HG03066 (cell line): Measurements from ENCODE around the gene SOX5.
"Not testable (repeated sequence)": the region's sequence is repeated elsewhere in the genome, so short reads cannot be mapped to it uniquely, and the experiment has no call there.

Experiments
- ATAC-seq: cut with Tn5 transposase; IDR thresholded peaks from one replicate; pipeline ENCODE4 v1.9.1; 2021; ENCODE audit warnings: low read depth; ENCODE audit not compliant: unreplicated experiment

The SOX5 gene

DNA sequence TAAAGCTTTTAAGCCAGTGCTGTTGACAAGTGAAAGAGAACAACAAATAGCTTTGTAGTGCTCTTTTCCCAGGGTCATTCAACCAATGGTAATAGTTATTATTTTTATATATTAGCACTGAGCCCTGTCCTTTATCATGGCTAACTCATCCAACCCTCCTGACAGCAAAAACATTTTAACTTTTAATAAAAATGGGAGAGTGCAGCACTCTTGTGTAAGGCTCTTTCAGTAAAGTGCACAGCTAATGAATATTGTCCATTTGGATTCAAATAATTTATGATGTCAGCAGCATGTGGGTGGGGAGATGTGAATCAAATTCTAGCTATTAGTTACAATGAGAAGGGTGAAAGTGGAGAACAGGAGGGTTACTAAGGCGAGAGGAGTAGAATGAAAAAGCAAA, 185.7 kb downstream of the SOX5 start:
- ATAC-seq: no peak

GRCh38 chr12:23760495-23760894, 189.0 kb downstream of the SOX5 start:
- ATAC-seq: no peak

DNA sequence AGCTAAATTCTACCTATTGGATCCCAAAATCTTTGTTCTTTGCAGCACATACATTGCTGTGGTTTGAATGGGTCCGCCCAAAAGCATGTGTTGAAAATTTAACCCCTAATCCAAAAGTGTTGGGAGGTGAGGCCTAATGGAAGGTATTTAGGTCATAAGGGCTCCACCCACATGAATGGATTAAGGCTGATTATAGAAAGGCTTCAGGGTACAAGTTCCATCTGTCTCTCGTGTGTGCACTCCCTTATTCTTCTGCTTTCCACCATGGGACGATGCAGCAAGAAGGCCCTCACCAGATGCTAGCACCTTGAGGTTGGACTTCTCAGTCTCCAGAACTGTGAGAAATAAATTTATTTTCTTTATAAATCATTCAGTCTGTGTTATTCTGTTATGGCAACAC, 190.9 kb downstream of the SOX5 start:
- ATAC-seq: no peak

- no peak for ATAC-seq
Measured at GRCh38 chr12:23757541-23757962, 191.9 kb downstream of the SOX5 start.

GRCh38 chr12:23756416-23756815, 193.1 kb downstream of the SOX5 start:
- no peak for ATAC-seq

DNA sequence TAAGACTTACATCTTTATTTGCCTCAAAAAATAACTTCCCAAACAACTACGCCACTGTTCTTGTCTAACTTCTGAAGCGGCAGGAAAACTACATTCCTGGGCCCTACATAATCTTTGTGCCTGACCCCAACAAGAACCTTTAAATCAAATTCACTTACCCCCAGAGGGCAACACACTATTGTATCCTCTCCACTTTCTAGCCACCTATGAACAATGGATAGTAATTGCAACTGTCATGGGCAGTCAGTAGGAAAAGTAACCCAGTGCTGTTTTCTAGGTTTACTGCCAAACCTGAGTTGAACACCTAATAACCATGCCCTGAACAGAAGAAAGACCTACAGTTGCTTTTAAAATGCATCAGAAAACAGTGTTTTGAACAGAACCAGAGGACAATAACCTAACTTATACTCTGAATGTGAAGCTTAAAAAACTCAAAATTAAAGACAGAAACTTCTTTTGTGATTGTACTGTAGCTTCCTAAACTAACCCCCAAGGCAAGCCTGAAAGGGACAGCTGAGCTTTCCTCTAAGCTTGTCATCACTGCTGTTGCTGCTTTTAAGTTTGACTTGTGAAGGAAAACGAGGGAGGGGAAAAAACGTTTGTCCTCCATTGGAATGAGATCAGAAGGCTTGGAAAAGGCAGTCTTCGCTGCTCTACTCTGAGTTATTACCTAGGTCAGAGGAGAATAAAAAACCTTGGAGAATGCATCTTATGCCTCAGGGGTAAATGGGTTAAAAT, 195.7 kb downstream of the SOX5 start:
- ATAC-seq: no peak

DNA sequence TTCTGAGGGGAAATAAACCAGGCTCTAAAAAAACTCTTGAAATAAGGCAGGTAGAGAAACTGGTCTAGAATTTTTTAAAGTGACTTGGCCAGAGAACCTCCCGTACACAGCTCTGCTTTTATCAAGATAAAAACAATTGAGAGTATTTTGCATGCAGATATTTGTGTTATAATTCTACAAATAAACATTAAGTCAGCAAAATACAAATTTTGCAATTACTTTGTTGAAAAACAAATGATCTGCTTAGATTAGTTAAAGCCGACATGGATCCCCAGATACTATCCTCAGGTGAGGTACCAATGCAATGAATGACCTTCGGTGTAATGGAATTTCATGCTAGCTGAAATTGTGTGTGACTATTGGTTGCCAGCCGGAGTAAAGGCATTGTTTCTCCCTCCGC, 197.2 kb downstream of the SOX5 start:
- ATAC-seq: no peak

DNA sequence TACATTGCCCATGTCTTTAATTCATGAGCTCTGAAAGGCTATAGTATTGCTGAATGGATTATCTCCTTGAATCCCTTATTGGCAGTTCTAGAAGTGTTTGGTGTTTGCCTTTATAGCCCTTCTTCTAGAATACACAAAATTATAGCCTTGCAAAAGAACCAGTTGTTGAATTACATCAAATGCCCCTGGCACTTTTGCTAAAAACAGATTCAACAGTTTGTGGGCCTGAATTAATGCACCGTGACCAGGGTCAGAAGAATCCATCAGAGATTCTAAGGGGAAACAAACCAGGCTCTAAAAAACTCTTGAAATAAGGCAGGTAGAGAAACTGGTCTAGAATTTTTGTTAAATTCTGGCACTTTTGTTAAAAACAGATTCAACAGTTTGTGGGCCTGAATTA, 197.8 kb downstream of the SOX5 start:
- ATAC-seq: no peak

DNA sequence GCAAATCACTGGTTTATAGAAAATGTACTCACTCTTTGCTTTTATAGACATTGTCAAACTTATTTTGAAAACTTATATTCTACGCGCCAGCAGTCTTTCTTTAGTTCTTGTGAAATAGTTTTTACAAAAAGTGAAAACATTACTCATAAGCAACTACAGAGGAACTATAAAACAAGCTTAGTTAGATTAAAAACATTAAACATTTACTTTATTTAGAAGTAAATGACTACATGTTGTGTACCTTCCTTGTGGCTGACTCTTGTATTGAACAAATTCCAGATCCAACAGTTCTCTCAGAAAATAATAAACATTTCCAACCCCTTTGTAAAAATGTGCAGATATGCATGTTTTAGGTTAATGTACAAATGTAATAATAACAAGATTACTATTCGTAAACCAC, 198.5 kb downstream of the SOX5 start:
- no peak for ATAC-seq

GRCh38 chr12:23744696-23745095, 204.8 kb downstream of the SOX5 start:
- no peak for ATAC-seq

GRCh38 chr12:23742574-23742973, 206.9 kb downstream of the SOX5 start:
- ATAC-seq: no peak

DNA sequence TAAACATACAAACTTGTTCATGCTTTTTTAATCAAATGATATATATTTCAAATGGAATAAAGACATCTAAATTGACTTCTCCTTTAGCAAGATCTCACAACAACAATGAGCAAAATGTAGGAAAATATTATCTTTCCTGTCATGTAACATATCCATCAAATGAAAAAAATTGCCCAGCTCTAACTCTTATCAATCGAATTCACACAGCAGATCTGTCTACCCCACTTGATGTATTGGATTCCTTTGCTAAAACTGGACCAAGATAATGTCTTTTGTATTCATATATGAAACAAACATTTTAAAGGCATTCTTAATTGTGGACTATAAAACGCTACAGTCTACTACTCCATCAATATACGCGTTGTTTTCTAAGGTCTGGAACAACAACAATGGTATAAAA, 218.0 kb downstream of the SOX5 start:
- ATAC-seq: no peak

- ATAC-seq: no peak
Measured at GRCh38 chr12:23731035-23731434, 218.4 kb downstream of the SOX5 start.

DNA sequence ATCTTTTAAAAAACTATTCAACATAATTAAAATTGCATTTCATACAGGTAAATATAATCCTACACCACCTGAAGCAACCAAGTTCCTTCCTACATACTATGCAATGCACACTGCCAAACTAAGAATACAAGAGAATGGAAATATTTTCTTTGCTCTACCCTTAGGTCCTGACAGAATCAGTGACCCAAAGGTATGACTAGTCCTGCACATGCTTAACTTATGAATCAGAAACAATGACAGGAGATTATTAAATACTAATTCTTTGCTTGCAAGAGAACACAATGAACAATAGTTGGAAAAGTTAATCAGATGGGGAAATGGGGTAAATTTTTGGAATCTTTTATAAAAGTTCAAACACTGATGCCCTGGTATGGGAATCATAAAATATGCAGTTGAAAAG, 220.1 kb downstream of the SOX5 start:
- no peak for ATAC-seq

DNA sequence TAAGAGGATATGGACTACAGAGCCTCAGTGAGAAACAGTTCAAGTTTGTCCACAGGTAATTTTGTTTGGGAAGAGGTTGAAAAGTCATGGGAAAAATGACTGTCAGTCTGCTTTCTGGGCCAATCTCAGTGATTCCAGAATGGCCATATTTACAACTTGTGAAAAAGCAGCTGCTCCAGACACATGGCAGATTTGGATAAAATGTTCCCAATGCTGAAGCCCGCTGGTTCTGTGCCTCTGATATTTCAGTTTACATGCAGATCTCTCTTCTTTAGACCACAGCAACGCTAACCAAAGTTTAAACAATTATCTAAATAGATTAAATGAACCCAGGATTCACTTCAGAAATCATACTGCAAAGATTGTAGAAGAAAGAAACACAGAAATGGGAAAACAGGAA, 222.8 kb downstream of the SOX5 start:
- no peak for ATAC-seq

DNA sequence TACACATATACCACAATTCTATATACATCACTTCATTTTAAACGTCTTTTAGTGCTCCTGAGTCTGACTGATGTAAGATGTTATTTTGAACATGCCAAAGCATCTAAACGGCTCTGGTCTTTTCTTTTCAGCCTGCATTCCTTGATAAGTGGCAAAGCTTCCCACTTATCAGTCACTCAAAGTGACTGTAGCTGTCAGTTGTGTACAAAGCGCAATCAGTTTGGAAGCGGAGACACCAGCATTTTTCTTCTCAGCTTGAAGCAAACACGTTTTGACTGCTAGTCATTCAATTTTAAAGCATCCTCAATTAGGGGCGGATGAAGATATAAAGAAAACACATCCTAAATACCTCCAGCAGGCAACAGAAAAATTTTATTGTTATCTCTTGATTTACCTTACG, 226.8 kb downstream of the SOX5 start:
- no peak for ATAC-seq

- no peak for ATAC-seq
Measured at GRCh38 chr12:23721268-23721667, 228.2 kb downstream of the SOX5 start.

GRCh38 chr12:23719493-23719892, 230.0 kb downstream of the SOX5 start:
- ATAC-seq: no peak

GRCh38 chr12:23710361-23710760, 239.1 kb downstream of the SOX5 start:
- ATAC-seq: not testable (repeated sequence)

DNA sequence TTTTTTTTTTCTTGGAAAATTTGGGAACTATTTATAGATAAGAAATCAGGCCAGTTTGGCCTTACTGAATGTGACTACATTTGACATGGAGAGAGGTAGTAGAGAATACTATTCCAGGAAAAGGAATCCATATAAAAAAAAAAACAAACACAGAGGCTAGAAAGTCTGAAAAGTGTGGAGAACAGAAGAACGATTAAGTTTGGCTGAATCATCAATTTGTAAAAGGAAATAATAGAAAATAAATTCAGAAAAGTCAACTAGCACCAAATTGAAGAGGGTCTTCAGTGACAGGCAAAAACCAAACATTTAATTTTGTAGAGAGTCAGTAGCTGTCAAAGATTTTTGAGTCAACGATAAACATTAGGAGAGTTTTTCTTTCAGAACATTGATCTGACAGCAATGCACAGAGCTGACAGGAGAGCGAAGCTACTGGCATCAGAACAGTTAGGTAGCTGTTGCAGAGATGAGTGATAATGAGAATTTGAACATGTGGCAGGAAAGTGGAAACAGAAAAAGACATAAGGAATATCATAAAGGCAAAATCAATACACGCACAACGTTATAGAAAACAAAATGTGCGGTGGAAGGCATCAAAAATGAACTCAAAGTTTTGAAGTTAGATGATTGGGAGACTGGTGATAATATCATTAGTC, 241.2 kb downstream of the SOX5 start:
- no peak for ATAC-seq

DNA sequence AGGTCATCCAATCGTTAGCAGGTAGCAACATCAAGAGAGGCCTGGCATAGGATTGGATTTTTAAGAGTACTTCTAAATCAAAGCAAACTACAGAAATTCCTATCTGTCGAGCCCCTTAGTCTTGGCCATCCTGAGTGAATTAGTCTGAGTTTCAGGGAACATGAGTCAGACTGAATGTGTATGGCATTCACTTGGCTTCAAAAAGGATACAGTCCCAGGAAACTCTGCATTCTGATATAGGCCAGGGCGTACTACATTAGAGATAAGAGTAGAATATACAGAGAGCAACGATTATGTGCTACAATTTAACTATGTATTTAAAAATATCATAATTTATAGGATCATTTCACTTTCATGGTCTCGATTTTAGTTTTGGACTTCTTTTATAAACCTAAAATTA, 242.2 kb downstream of the SOX5 start:
- no peak for ATAC-seq
